ENCODE measurements around the gene TSPAN11. TPM values are rescaled to one million over a fixed set of nuclear protein-coding genes. Genes with fewer than 3 reads are reported as not detected.

TSPAN11 gene
- total RNA-seq, 1 experiment from 2014 or later, result not detected

- no peak overlapping the region for H3K4me3 ChIP-seq (ENCODE audit: low read depth in 2 of 2, low read length in 2 of 2)
- H3K27ac ChIP-seq (ENCODE audit: low read length), result no peak overlapping the region
- H3K9me3 ChIP-seq (ENCODE audit: control insufficient read depth, insufficient read depth, low read depth, low read length), result no peaks in the 10 kb centered on the region
- in situ Hi-C loops (cut with HindIII; ENCODE audit: low pct_unique_long_range_greater_than_20kb, low sequenced_read_pairs) (no loop called here), intact Hi-C loops (cut with micrococcal nuclease; ENCODE audit: unreplicated experiment) (no loop called here)
- no peaks in the 10 kb centered on the region for H3K36me3 ChIP-seq (ENCODE audit: control insufficient read depth, insufficient read depth, low read length)
- TF ChIP-seq CTCF (IDR thresholded peaks at IDR 0.05), result no peak
- no peak for TF ChIP-seq POLR2AphosphoS5 (IDR thresholded peaks at IDR 0.05; ENCODE audit: low read depth, low read length)
- no peak for TF ChIP-seq SIN3A (IDR thresholded peaks at IDR 0.05; ENCODE audit: borderline replicate concordance, insufficient read depth, low read depth, low read length)
- TF ChIP-seq REST (IDR thresholded peaks at IDR 0.05; ENCODE audit: insufficient read depth in 1 of 2, low read depth in 2 of 2, low read length in 1 of 2), result no peak
- no peak for TF ChIP-seq TCF7L2 (IDR thresholded peaks at IDR 0.05; ENCODE audit: low read depth, low read length)
- BruUV-seq (replicated peaks), result no TSS peak
- no peak for ATAC-seq
- no peak for DNase-seq (ENCODE audit: low read depth, low spot score)
- POLR2A ChIA-PET, result no interaction called here
- H3K4me1 ChIP-seq (ENCODE audit: control insufficient read depth, insufficient read depth, low read length), result no peaks in the 10 kb centered on the region
- H3K27me3 ChIP-seq (ENCODE audit: control insufficient read depth, insufficient read depth, low read length), result peaks cover 15% of the 10 kb centered on the region
- CTCF ChIA-PET, result no interaction called here
Measured at GRCh38 chr12:30902001-30902400, 24.5 kb upstream of the TSPAN11 start.

- no TSS peak for BruUV-seq (replicated peaks)
- ATAC-seq, result no peak
- TF ChIP-seq POLR2AphosphoS5 (IDR thresholded peaks at IDR 0.05; ENCODE audit: low read depth, low read length) (no peak), CTCF (IDR thresholded peaks at IDR 0.05) (no peak), REST (IDR thresholded peaks at IDR 0.05; ENCODE audit: insufficient read depth in 1 of 2, low read depth in 2 of 2, low read length in 1 of 2) (no peak), TCF7L2 (IDR thresholded peaks at IDR 0.05; ENCODE audit: low read depth, low read length) (no peak), SIN3A (IDR thresholded peaks at IDR 0.05; ENCODE audit: borderline replicate concordance, insufficient read depth, low read depth, low read length) (no peak)
- no peaks in the 10 kb centered on the region for H3K36me3 ChIP-seq (ENCODE audit: control insufficient read depth, insufficient read depth, low read length)
- in situ Hi-C loops (cut with HindIII; ENCODE audit: low pct_unique_long_range_greater_than_20kb, low sequenced_read_pairs), result no loop called here
- H3K27me3 ChIP-seq (ENCODE audit: control insufficient read depth, insufficient read depth, low read length), result peaks cover 16% of the 10 kb centered on the region
- no peak overlapping the region for H3K4me3 ChIP-seq (ENCODE audit: low read depth in 2 of 2, low read length in 2 of 2)
- ChIA-PET POLR2A (no interaction called here), CTCF (no interaction called here)
- H3K4me1 ChIP-seq (ENCODE audit: control insufficient read depth, insufficient read depth, low read length), result no peaks in the 10 kb centered on the region
- no peak overlapping the region for H3K27ac ChIP-seq (ENCODE audit: low read length)
- intact Hi-C loops (cut with micrococcal nuclease; ENCODE audit: unreplicated experiment), result no loop called here
- no peaks in the 10 kb centered on the region for H3K9me3 ChIP-seq (ENCODE audit: control insufficient read depth, insufficient read depth, low read depth, low read length)
- DNase-seq (ENCODE audit: low read depth, low spot score), result no peak
Measured at GRCh38 chr12:30902596-30902995, 24.0 kb upstream of the TSPAN11 start.
